ENCODE measurements around the gene STK39.

Gene STK39

DNA sequence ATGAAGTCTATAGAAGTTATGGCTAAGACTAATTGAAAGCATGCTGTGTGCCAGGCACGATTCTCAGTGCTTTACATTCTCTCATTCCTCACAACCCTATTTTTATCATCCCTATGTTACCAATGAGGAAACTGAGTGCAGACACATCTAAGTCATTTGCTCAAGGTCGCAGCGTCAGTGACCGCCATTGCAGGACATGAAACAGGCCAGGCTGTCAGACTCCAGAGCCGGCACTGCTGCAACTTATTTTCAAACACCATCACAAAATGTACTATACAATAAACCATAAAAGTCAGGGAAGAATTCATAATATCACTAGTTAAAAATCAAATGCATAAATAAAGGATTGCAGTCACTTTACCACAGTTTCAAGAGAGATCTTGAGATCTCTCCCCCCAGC lies 5.6 kb downstream of the STK39 start:
- FAIRE-seq = no peak

DNA sequence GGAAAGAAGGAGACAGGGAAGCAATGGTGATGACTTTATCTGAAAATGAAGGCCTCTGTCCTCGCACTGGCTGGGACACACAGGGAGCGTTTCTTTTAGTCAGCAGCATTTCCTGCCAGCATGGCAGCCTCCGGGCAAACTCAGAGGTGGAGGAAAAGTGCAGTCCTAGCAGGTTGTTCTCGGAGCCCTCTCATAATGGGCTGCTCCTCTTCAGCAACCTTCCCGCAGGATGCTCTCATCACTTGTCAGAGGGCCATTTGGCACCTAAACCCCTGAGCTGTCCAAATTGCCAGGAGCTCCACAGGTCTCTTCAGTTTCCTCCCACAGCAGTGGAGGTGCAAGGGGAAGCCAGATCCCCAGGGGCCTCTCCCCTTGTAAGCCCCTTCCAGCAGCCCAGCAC lies 6.2 kb downstream of the STK39 start:
- no peak for FAIRE-seq

GRCh38 chr2:168239281-168239680 lies 8.1 kb downstream of the STK39 start:
- FAIRE-seq = no peak

DNA sequence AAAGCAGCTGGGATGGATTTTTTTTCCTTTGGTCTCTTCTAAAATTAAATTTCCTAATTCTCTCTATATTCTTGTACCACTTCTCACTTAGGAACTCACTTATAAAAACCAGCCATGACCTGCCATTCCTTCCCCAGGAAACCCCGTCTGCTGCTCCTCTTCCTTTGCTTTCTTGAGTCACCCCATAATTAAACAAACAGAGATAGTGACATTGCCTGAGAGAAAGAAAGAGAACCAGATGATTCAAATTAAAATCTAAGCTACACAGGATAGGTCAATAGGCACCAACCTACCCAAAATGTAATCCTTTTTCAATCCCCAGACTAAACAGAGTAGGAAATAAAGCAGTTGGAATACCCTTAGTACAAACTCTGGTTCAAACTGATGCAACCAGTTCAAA lies 9.7 kb downstream of the STK39 start:
- FAIRE-seq = no peak

- no peak for FAIRE-seq
Measured at GRCh38 chr2:168234407-168235085, 12.8 kb downstream of the STK39 start.

DNA sequence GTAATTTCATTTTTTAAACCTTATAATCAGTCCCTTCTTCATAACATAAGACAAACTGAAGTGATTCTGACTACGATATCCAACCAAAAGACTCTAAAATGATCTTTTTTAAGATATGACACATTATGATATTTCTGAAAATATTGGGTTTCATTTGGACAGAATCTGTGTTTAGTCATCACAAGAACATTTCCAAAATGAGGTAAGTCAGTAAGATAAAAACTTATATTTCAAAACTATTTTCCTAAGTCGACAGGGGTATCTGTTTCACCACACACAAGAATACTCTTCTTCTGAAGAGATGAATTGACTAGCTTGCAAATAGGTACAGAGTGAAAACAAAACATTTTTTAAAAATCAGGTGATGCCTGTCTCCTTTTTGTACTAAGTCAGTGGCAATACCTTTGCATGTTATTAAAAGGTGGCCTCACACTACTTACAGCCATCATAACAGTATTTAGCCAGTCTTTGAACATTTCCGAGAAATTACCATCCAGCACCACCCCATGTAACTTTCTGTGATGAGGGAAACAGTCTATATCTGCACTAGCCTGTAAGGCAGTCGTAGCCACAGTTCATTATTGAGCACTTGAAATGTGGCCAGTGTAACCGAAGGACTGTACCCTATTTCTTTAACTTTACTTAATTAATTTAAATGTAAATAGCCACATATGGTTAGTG lies 13.5 kb downstream of the STK39 start:
- FAIRE-seq = no peak

- FAIRE-seq = no peak
Measured at GRCh38 chr2:168233166-168233565, 14.2 kb downstream of the STK39 start.

DNA sequence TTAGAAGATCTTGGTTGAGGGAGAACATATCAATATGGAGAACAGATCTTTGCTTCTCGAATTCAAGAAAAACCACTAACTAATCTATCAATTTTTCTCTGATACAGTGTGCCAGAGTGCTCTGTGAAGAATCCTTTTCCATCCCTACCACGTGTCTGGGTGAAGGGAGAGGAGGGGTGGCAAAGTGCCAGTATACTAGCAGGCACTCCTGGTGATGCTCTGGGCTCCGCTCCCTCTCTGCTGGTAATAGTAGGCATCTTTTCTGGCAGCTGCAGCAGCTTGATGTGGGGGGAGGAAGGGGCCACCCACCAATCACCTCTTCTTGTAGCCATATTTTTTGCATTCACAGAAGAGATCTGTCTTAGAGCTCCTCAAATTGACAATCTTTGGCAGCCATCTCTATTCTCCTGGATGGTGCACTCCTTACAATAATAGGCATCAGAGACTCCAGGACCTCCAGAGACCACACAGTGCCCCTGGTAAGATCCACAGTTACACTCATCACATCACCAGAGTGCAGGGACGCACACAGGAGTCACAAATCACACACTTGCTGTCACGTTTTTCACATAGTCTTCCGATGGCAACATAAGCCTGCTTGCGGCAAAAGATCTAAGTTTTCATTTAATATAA lies 15.7 kb downstream of the STK39 start:
- FAIRE-seq = no peak

- no peak for FAIRE-seq
Measured at GRCh38 chr2:168230389-168230788, 17.0 kb downstream of the STK39 start.

- FAIRE-seq = no peak
Measured at GRCh38 chr2:168224346-168224745, 23.0 kb downstream of the STK39 start.

DNA sequence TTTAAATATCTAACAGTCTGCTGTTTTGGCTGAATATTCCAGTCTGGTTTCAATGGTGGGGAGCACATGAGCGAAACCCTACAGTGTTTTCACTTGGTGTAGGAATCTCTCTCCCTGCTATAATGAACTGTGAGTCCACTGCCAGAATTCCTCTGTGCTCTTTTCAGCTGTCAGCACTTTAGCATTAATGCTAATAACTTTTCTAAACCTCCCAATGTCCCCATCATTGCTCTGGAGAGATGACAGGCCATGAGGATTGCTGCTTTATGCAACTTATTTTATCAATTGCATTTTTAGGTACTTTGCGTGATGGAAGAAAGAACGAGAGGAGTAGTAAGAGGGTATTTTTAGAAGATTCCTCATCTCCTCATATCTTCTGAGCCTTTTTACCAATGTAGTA lies 25.3 kb downstream of the STK39 start:
- no peak for FAIRE-seq

GRCh38 chr2:168220965-168221819 lies 26.2 kb downstream of the STK39 start:
- FAIRE-seq = no peak

DNA sequence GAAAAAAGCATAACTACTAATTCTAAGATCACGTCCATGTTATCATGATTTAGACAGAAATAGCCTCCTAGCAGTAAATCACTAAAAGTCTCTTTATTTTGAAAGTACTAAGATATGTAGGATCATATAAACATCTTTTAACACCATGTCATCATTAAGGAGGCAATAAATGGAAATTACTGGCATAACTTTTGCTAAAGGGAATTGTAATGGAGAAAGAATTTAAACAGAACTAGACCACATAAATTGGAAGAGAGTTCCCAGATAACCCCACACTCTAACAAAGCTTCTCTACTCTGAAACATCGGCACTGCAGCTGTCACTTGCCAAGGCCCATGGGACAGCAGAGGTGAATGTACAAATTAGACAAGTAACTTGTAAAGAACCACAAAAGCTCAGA lies 29.5 kb downstream of the STK39 start:
- no peak for FAIRE-seq

- FAIRE-seq = no peak
Measured at GRCh38 chr2:168216351-168217005, 30.9 kb downstream of the STK39 start.

GRCh38 chr2:168215813-168216212 lies 31.6 kb downstream of the STK39 start:
- no peak for FAIRE-seq

- no peak for FAIRE-seq
Measured at GRCh38 chr2:168212866-168213265, 34.5 kb downstream of the STK39 start.

- no peak for FAIRE-seq
Measured at GRCh38 chr2:168212167-168212566, 35.2 kb downstream of the STK39 start.

DNA sequence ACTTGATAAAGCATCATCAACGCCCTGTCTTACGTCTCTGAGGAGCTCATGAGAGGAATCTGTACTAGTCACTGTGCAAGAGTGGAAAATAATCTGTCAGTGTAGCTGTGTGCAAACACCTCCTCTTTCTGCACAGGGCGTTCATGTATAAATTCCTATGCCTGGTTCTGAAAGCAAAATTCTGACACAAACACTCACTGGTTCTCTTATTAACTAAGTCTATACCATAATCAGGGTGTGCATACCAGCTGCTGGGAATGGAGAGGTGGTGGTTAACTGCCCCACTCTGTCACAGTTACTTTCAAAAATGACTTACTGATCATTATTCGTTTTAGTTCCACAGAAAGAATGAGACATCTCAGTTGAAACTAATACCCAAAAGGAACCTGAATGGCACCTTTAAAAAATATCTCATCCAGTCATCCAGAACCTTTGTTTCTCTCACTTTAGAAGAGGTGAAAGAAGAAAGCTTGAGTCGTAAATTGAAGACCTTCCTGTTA lies 35.7 kb downstream of the STK39 start:
- no peak for FAIRE-seq

DNA sequence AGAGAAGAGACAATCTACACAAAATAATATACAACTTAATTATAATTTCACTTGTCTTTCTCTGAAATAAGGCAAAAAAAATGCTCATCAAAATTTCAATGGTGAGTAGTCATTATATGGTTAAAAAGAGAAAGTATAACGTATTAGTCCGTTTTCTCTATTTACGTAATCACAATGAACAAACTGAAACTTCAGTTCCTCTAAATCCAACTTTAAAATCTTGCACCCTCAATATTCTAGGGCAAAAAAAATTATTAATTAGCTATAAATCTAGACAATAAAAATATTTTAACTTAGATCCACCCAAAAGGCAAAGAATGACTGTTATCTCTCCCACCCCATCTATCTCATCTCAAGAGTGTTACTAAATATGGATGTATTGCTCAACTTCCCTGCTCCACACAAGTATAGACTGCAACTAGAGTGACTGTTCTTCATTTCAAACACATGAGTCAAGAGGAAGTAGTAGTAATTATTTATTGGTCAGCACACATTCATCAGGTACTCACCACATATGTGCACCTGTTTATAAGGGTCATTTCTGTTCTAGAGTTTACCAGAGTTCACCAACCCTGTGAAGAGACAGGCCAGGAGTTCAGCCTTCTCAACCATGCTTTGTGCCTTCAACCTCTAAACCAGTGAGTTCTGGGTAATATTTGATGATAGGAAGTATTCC lies 36.4 kb downstream of the STK39 start:
- FAIRE-seq = no peak

- no peak for FAIRE-seq
Measured at GRCh38 chr2:168210216-168210894, 37.0 kb downstream of the STK39 start.

GRCh38 chr2:168208652-168209051 lies 38.7 kb downstream of the STK39 start:
- no peak for FAIRE-seq
